WTC11 (cell line): ENCODE results near the gene FAM216B. TPM values are rescaled to one million over a fixed set of nuclear protein-coding genes. Genes with fewer than 3 reads are reported as not detected.
"Not testable (repeated sequence)": the region's sequence is repeated elsewhere in the genome, so short reads cannot be mapped to it uniquely, and the experiment has no call there.

Experiments used
- ATAC-seq: fragments of 200-7000 bp; cut with Tn5 transposase; 2 replicates; pipeline ENCODE4 v1.10.0; 2021; ENCODE audit warnings: mild to moderate bottlenecking, moderate library complexity
- CTCF ChIA-PET: fragments of 300-600 bp; sonication (Branson Sonifier 250); formaldehyde crosslinking; loops from one replicate; lab custom pipeline; 2021; ENCODE audit warnings: antibody characterized with exemption; lab: Charles Lee
- POLR2A ChIA-PET: fragments of 350-600 bp; sonication (Branson Sonifier 250); formaldehyde crosslinking; loops from one replicate; lab custom pipeline; 2021; ENCODE audit warnings: antibody characterized with exemption; lab: Charles Lee
- DNase-seq: peaks from one replicate; pipeline ENCODE4 v3.0.0; 2021; ENCODE audit warnings: low spot score
- H3K27ac Mint-ChIP-seq: 2 replicates; pipeline ENCODE4 v1.8.0; 2021; ENCODE audit warnings: mixed read lengths
- H3K27me3 Mint-ChIP-seq: 2 replicates; pipeline ENCODE4 v1.8.0; 2021; ENCODE audit warnings: low read depth, mild to moderate bottlenecking, moderate library complexity, mixed read lengths
- H3K36me3 Mint-ChIP-seq: 2 replicates; pipeline ENCODE4 v1.8.0; 2021; ENCODE audit warnings: mixed read lengths
- H3K4me1 Mint-ChIP-seq: 2 replicates; pipeline ENCODE4 v1.8.0; 2022; ENCODE audit warnings: mixed read lengths
- H3K4me3 Mint-ChIP-seq: 2 replicates; pipeline ENCODE4 v1.8.0; 2021; ENCODE audit warnings: mild to moderate bottlenecking, moderate library complexity, mixed read lengths
- H3K9me3 Mint-ChIP-seq: 2 replicates; pipeline ENCODE4 v1.8.0; 2021; ENCODE audit warnings: mixed read lengths
- ATF1 ChIP-seq: sonication (generic); formaldehyde crosslinking; IDR thresholded peaks from 2 replicates; pipeline ENCODE4 v1.8.1; 2023; ENCODE audit warnings: mild to moderate bottlenecking, moderate library complexity, missing genetic modification reagents
- CBFB ChIP-seq: sonication (generic); formaldehyde crosslinking; IDR thresholded peaks from 2 replicates; pipeline ENCODE4 v1.8.1; 2022; ENCODE audit warnings: mild to moderate bottlenecking, low read depth, missing genetic modification reagents
- CDX4 ChIP-seq: fragments of 250-450 bp; sonication (Bioruptor Pico); IDR thresholded peaks from 2 replicates; pipeline ENCODE4 v1.9.0; 2021; ENCODE audit warnings: moderate library complexity, mild to moderate bottlenecking, inconsistent platforms, borderline replicate concordance
- E2F1 ChIP-seq: sonication (generic); formaldehyde crosslinking; IDR thresholded peaks from 2 replicates; pipeline ENCODE4 v1.8.0; 2022; ENCODE audit warnings: mild to moderate bottlenecking, missing genetic modification reagents
- ELF4 ChIP-seq: sonication (generic); formaldehyde crosslinking; IDR thresholded peaks from 2 replicates; pipeline ENCODE4 v1.8.1; 2022; ENCODE audit warnings: low read depth, mild to moderate bottlenecking, moderate library complexity, missing genetic modification reagents
- EMX1 ChIP-seq: fragments of 250-450 bp; sonication (Bioruptor Pico); IDR thresholded peaks from 2 replicates; pipeline ENCODE4 v1.8.0; 2021; ENCODE audit warnings: mild to moderate bottlenecking
- FOXK1 ChIP-seq: sonication (generic); formaldehyde crosslinking; IDR thresholded peaks from 2 replicates; pipeline ENCODE4 v1.8.0; 2022; ENCODE audit warnings: mild to moderate bottlenecking, moderate library complexity, missing genetic modification reagents
- FOXP4 ChIP-seq: sonication (generic); formaldehyde crosslinking; IDR thresholded peaks from 2 replicates; pipeline ENCODE4 v1.8.0; 2022; ENCODE audit warnings: mild to moderate bottlenecking, missing genetic modification reagents
- KAT7 ChIP-seq: sonication (generic); formaldehyde crosslinking; IDR thresholded peaks from 2 replicates; pipeline ENCODE4 v1.8.1; 2023; ENCODE audit warnings: missing genetic modification reagents, mild to moderate bottlenecking, borderline replicate concordance
- MYBL2 ChIP-seq: sonication (generic); formaldehyde crosslinking; IDR thresholded peaks from 2 replicates; pipeline ENCODE4 v1.8.1; 2023; ENCODE audit warnings: mild to moderate bottlenecking, moderate library complexity, missing genetic modification reagents
- OVOL2 ChIP-seq: fragments of 250-450 bp; sonication (Bioruptor Pico); IDR thresholded peaks from 2 replicates; pipeline ENCODE4 v1.9.0; 2021; ENCODE audit warnings: mild to moderate bottlenecking, borderline replicate concordance
- PRDM15 ChIP-seq: sonication (generic); formaldehyde crosslinking; IDR thresholded peaks from 2 replicates; pipeline ENCODE4 v1.8.0; 2022; ENCODE audit warnings: missing genetic modification reagents
- ZNF138 ChIP-seq: sonication (generic); formaldehyde crosslinking; conservative IDR thresholded peaks from 2 replicates; pipeline ENCODE4 v1.8.1; 2022; ENCODE audit warnings: mild to moderate bottlenecking, moderate library complexity, missing genetic modification reagents
- ZNF219 ChIP-seq: sonication (generic); formaldehyde crosslinking; IDR thresholded peaks from 2 replicates; pipeline ENCODE4 v1.8.0; 2023; ENCODE audit warnings: missing genetic modification reagents, mild to moderate bottlenecking, borderline replicate concordance
- ZNF263 ChIP-seq: sonication (generic); formaldehyde crosslinking; IDR thresholded peaks from 2 replicates; pipeline ENCODE4 v1.8.1; 2022; ENCODE audit warnings: low read depth, mild to moderate bottlenecking, moderate library complexity, missing genetic modification reagents
- total RNA-seq: library from RNA; stranded (reverse); gene quantifications from 3 replicates; pipeline ENCODE4 v1.2.3, GENCODE V29; 2021
- TF ChIP-seq, protein P1 (sequence below): sonication (generic); formaldehyde crosslinking; conservative IDR thresholded peaks from 2 replicates; pipeline ENCODE4 v1.8.1; 2023; ENCODE audit warnings: mild to moderate bottlenecking, low read depth, missing genetic modification reagents, moderate library complexity
- TF ChIP-seq, protein P2 (sequence below): fragments of 250-450 bp; sonication (Bioruptor Pico); conservative IDR thresholded peaks from 2 replicates; pipeline ENCODE4 v1.9.0; 2021; ENCODE audit warnings: mild to moderate bottlenecking

Gene FAM216B
- total RNA-seq, 1 experiment from 2014 or later = not detected

GRCh38 chr13:42816538-42816937, 35.2 kb downstream of the FAM216B start:
- H3K27ac Mint-ChIP-seq = no peak overlapping the region
- peaks cover 26% of the 10 kb centered on the region for H3K36me3 Mint-ChIP-seq
- no peak overlapping the region for H3K4me3 Mint-ChIP-seq

DNA sequence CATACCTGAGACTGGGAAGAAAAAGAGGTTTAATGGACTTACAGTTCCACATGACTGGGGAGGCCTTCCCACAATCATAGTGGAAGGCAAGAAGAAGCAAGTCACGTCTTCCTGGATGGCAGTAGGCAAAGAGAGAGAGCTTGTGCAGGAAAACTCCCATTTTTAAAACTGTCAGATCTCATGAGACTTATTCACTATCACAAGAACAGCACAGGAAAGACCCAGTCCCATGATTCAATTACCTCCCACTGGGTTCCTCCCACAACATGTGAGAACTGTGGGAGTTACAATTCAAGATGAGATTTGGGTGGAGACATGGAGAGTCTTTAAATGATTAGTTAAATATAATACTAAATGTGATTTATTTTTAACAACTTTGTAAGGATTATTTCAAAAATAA, 38.3 kb downstream of the FAM216B start:
- H3K4me1 Mint-ChIP-seq, POLR2A ChIA-PET, CTCF ChIA-PET, H3K27ac Mint-ChIP-seq, DNase-seq, H3K27me3 Mint-ChIP-seq, ATAC-seq, H3K4me3 Mint-ChIP-seq: not testable (repeated sequence)
- H3K36me3 Mint-ChIP-seq = peaks cover 24% of the 10 kb centered on the region
- H3K9me3 Mint-ChIP-seq = peaks cover 33% of the 10 kb centered on the region

More at GRCh38 chr13:42816538-42816937, 35.2 kb downstream of the FAM216B start:
- CTCF ChIA-PET = no interaction called here
- Mint-ChIP-seq H3K9me3 (peaks cover 33% of the 10 kb centered on the region), H3K27me3 (no peaks in the 10 kb centered on the region; the same call in none of the 2 replicates), H3K4me1 (peaks cover 3% of the 10 kb centered on the region)
- DNase-seq = no peak
- TF ChIP-seq E2F1 (CRISPR knock-in tag) = no peak
- no peak for TF ChIP-seq ZNF263
- TF ChIP-seq PRDM15 (CRISPR knock-in tag) = no peak
- no peak for TF ChIP-seq ZNF138 (CRISPR knock-in tag)
- TF ChIP-seq CBFB (CRISPR knock-in tag) = no peak
- TF ChIP-seq FOXP4 = no peak
- no peak for TF ChIP-seq MYBL2 (CRISPR knock-in tag)
- TF ChIP-seq OVOL2 (CRISPR knock-in tag) = no peak
- TF ChIP-seq EMX1 (CRISPR knock-in tag) = no peak
- TF ChIP-seq KAT7 (CRISPR knock-in tag) = no peak
- TF ChIP-seq ZNF219 (CRISPR knock-in tag) = no peak
- no peak for TF ChIP-seq ATF1 (CRISPR knock-in tag)
- TF ChIP-seq, protein P1, sequence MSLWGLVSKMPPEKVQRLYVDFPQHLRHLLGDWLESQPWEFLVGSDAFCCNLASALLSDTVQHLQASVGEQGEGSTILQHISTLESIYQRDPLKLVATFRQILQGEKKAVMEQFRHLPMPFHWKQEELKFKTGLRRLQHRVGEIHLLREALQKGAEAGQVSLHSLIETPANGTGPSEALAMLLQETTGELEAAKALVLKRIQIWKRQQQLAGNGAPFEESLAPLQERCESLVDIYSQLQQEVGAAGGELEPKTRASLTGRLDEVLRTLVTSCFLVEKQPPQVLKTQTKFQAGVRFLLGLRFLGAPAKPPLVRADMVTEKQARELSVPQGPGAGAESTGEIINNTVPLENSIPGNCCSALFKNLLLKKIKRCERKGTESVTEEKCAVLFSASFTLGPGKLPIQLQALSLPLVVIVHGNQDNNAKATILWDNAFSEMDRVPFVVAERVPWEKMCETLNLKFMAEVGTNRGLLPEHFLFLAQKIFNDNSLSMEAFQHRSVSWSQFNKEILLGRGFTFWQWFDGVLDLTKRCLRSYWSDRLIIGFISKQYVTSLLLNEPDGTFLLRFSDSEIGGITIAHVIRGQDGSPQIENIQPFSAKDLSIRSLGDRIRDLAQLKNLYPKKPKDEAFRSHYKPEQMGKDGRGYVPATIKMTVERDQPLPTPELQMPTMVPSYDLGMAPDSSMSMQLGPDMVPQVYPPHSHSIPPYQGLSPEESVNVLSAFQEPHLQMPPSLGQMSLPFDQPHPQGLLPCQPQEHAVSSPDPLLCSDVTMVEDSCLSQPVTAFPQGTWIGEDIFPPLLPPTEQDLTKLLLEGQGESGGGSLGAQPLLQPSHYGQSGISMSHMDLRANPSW (CRISPR knock-in tag) = no peak
- POLR2A ChIA-PET = no interaction called here
- ATAC-seq = no peak

- H3K4me1 Mint-ChIP-seq = peaks cover 3% of the 10 kb centered on the region
- H3K4me3 Mint-ChIP-seq = no peak overlapping the region
- ChIA-PET CTCF (no interaction called here), POLR2A (no interaction called here)
- no peak overlapping the region for H3K27ac Mint-ChIP-seq
- H3K27me3 Mint-ChIP-seq = no peaks in the 10 kb centered on the region; the same call in none of the 2 replicates
- no peak for ATAC-seq
- DNase-seq = no peak
- peaks cover 33% of the 10 kb centered on the region for H3K9me3 Mint-ChIP-seq
- H3K36me3 Mint-ChIP-seq = peaks cover 24% of the 10 kb centered on the region
- no peak for TF ChIP-seq CBFB (CRISPR knock-in tag)
- TF ChIP-seq, protein P2, sequence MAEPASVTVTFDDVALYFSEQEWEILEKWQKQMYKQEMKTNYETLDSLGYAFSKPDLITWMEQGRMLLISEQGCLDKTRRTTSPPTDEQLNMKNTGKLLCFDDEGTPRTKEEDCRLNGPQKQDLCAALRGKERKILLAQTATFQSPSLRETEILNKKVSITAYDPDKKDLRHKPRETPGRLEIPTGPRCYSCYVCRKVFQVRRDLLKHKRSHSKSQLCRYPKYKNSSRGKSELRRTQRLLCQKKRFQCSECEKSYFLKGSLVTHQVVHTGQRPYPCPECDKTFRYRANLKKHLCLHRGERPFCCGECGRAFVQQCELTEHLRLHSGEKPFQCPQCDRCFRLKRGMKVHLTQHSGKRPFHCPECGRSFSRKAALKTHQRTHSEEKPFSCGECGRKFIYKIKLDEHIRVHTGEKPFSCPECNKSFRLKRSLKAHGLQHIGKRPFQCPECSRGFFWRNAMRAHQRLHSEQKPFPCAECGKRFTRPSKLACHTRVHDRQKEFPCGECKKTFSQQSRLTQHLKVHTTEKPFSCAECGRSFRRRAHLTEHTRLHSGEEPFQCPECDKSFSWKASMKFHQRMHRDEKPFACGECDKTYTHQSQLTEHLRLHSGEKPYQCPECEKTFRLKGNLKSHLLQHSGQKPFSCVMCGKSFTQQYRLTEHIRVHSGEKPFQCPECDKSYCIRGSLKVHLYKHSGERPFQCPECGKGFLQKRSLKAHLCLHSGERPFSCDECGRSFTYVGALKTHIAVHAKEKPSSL (CRISPR knock-in tag) = no peak
- no peak for TF ChIP-seq ELF4 (CRISPR knock-in tag)
- no peak for TF ChIP-seq CDX4 (CRISPR knock-in tag)
- TF ChIP-seq FOXK1 (CRISPR knock-in tag) = no peak
These were observed 39.1 kb downstream of the FAM216B start for GRCh38 chr13:42820451-42820850.
